T47D (cell line): ENCODE measurements around the gene NEURL1B.
"Not testable (repeated sequence)": the region's sequence is repeated elsewhere in the genome, so short reads cannot be mapped to it uniquely, and the experiment has no call there.

Experiments
- DNase-seq, 2 experiments: peaks; one replicate each; pipeline versions ENCODE4 v3.0.0 to v3.0.0-alpha.2; 2011 to 2012; ENCODE audit warnings: low read depth in 1 of 2, low spot score in 1 of 2
- JUND ChIP-seq: IDR thresholded peaks from 2 replicates; pipeline ENCODE4 v1.6.1; 2012; ENCODE audit warnings: low read depth
- in situ Hi-C: cut with HindIII; loops from 2 replicates; pipeline ENCODE4 v1.10.0; 2016; ENCODE audit warnings: low sequenced_read_pairs, low pct_unique_long_range_greater_than_20kb

The NEURL1B gene

DNA sequence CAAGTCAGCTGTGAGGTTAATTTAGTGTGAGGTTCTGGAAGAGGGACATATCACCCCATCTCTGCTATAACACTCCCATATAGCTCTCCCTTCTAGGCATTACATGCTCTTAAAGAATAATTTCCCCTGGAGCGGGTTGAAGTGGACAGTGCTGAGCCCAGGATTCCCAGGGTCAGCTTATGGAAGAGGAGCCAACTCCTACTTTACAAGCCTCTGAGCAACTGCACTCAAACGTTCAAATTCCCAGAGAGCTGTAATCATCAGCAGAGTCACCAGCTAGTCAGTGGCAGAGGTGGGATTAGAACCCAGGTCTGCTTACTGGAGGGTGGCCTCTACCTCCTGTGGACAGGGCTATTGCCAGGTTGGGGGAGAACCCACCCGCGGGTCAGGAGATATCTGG, 1.4 kb downstream of the NEURL1B start:
- DNase-seq: no peak
- in situ Hi-C loops: no loop called here
- no peak for TF ChIP-seq JUND

DNA sequence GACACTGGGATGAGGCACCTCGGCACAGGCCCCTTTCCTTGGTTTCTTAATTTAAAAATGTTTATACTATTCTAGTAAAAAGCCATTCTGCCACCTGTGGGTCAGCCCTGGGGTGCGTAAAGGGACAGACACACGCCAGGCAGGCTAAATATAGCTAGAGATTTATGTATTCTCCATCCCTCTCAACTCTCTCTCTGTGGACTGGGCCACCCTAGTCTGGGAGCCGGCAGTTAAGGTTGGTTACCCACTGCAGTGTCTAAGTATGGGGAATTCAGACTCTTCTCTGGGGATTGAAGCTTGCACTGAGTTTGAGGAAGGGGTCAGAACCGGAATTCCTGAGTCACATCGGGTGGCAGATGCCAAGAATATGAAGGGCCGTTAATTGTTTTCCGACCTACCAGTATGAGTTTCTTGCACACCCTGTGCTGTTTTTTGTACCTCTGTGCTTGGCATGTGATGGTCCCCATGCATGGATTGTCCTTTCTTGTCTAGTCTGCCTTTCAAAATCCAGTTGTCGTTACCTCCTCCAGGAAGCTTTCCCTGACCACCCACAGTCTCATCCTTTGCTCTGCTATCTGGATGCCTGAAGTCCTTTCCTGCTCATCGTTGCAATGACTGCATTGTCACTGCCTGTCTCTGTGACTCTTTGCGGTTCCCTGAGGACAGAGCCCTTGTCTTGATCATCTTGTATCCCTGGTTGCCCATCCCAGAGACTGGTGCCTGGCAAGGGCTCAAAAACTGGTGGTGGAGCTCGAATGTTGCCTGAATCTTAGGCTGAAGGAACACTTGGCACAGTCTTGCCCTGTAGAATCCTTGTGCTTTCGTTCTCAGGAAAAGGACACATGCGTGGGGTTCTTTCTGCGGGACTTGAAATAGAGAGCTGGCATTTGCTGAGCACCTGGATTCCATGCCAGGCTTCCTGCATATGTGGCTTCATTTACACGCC, 2.1 kb downstream of the NEURL1B start:
- no peak for DNase-seq
- in situ Hi-C loops: no loop called here
- no peak for TF ChIP-seq JUND

- DNase-seq: no peak
- TF ChIP-seq JUND: no peak
- in situ Hi-C loops: no loop called here
These were observed 3.2 kb downstream of the NEURL1B start for GRCh38 chr5:172644266-172644665.

GRCh38 chr5:172644711-172645110, 3.6 kb downstream of the NEURL1B start:
- in situ Hi-C loops: no loop called here
- no peak for TF ChIP-seq JUND
- DNase-seq: no peak

- no peak for TF ChIP-seq JUND
- in situ Hi-C loops: no loop called here
- DNase-seq: no peak
These were observed 4.4 kb downstream of the NEURL1B start for GRCh38 chr5:172645271-172646055.

DNA sequence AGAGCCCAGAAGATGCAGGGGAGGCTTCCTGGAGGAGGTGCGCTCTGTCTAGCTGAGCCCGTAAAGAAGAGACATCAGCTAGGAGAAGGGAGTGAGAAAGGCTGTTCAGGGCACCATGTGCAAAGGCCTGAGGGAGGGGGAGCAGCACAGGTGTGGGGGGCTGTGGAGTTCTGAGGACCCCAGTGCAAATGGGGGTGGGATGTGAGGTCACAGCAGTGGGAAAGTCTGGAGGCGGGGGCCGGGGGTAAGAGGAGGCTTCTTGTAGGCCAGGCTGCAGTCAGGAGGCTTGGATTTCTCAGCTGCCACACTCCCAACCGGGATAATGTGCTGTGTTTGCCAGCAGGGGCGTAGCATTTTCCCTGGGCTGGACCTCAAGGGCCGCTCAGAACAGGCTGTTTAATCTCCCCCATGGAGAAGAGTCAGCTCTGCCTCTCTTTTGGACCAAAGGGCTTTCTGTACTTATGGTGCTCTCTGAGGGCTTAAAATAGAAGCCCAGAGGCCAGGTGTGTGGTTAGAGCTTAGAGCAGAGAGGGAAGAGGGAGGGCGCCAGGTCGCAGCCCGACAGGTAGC, 5.7 kb downstream of the NEURL1B start:
- in situ Hi-C loops: no loop called here
- no peak for DNase-seq
- TF ChIP-seq JUND: no peak

- no peak for DNase-seq
- TF ChIP-seq JUND: no peak
- in situ Hi-C loops: no loop called here
These were observed 6.4 kb downstream of the NEURL1B start for GRCh38 chr5:172647352-172648012.

DNA sequence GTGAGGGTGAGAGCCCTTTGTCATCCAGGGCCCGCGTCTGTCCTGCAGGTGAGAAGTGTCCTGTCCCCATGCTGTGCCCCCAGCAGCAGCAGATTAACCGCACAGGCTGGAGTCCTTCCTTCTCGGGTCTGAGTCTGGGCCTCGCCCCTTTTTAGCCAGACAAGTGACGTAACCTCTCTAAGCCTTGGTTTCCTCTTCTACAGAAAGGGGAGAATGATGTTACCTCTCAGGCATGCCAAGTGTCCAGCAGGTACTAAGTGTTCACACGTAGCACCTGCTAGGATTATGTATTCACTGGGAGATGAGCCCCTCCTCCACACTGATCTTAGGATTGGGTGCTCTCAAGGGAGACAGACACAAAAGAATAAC, 6.9 kb downstream of the NEURL1B start:
- TF ChIP-seq JUND: no peak
- DNase-seq: peak in 1 of 2 experiments; percentile 34
- in situ Hi-C loops: no loop called here

DNA sequence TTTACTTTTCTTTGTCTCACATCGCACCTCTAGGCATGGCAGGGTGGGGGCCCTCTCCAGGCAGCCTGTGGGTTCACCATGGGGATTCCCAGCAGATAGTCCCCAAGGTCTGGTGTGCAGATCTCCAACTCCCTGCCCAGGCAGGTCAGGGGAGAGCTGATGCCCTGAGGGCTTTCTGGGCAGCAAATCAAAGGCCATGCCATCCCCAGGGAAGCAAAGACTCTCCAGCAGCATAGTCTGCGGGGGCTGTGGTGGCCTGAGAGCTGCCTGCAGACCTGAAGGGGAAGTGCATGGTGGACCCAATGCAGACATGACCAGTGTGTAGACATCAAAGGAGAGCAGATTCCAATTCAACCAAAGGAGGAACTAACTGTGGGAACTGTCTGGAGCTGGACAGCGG, 7.7 kb downstream of the NEURL1B start:
- DNase-seq: no peak
- in situ Hi-C loops: no loop called here
- no peak for TF ChIP-seq JUND

DNA sequence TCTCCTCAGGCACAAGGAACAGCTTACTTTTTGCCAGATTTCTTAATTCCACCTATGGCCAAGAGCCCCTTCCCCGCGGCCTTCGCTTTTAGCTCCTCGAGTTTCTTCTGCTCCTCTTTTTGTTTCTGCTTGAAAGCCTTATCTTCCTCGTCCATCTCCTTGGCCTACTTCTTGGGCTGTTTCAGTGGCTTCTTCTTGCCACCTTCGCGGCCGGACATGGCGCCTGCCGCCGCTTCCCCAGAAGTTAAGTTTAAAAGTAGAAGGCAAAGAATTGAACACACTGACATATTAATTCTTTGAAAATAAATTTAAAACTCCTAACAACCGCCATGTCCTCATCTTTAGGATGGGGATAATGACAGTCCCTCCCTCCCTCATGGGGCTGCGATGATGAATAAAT, 15.4 kb downstream of the NEURL1B start:
- DNase-seq, in situ Hi-C loops: not testable (repeated sequence)

- DNase-seq, in situ Hi-C loops: not testable (repeated sequence)
These were observed 16.6 kb downstream of the NEURL1B start for GRCh38 chr5:172657524-172658233.

DNA sequence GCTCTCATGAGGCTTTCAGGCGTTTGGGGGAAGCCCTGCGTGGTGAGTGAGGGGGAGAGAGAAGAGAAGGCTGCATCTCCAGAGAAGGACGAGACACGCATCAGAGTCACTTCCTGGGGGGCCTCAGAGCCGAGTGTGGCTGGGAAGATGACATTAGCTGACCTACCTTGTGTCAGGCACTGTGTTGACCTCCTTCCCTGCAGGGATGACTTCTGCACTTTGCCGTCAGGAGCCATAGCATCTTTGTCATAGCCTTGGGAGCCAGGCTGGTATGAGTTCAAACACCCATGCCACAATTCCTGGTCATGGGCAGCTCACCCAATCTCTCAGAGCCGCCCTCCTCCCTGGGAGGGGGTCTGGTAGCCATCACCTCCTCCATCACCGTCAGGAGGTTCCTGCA, 17.3 kb downstream of the NEURL1B start:
- DNase-seq: no peak
- TF ChIP-seq JUND: no peak
- in situ Hi-C loops: no loop called here
